HepG2 (cell line): ENCODE results near the gene GPR137. TPM values are rescaled to one million over a fixed set of nuclear protein-coding genes. Genes with fewer than 3 reads are reported as not detected.

ENCODE experiments used
- ARID5B ChIP-seq: IDR thresholded peaks from 2 replicates; pipeline ENCODE4 v1.4.0; 2020; ENCODE audit warnings: mild to moderate bottlenecking, missing genetic modification reagents
- BORCS8-MEF2B ChIP-seq: sonication (generic); formaldehyde crosslinking; IDR thresholded peaks from 2 replicates; pipeline ENCODE4 v1.8.0; 2022; ENCODE audit warnings: mild to moderate bottlenecking, missing genetic modification reagents
- MEF2D ChIP-seq: sonication (generic); formaldehyde crosslinking; IDR thresholded peaks from 2 replicates; pipeline ENCODE4 v1.5.1; 2020; ENCODE audit warnings: mild to moderate bottlenecking, missing genetic modification reagents
- NFRKB ChIP-seq: fragments of 450-650 bp; IDR thresholded peaks from 2 replicates; pipeline ENCODE4 v1.6.1; 2017
- PLRG1 ChIP-seq: fragments of 450-650 bp; conservative IDR thresholded peaks from 2 replicates; pipeline ENCODE4 v1.6.1; 2016
- YY1 ChIP-seq: IDR thresholded peaks from 2 replicates; pipeline ENCODE4 v1.6.1; 2011; ENCODE audit warnings: low read length, low read depth, moderate library complexity, mild to moderate bottlenecking; ENCODE audit not compliant: insufficient read depth, insufficient replicate concordance
- ZBTB37 ChIP-seq: sonication (generic); formaldehyde crosslinking; IDR thresholded peaks from 2 replicates; pipeline ENCODE4 v1.4.0; 2020; ENCODE audit warnings: mild to moderate bottlenecking, missing genetic modification reagents
- ZNF230 ChIP-seq: sonication (generic); formaldehyde crosslinking; IDR thresholded peaks from 2 replicates; pipeline ENCODE4 v1.4.0; 2020; ENCODE audit warnings: mild to moderate bottlenecking, missing genetic modification reagents
- ZNF281 ChIP-seq: sonication (generic); formaldehyde crosslinking; IDR thresholded peaks from 2 replicates; pipeline ENCODE4 v1.4.0; 2020; ENCODE audit warnings: missing genetic modification reagents, borderline replicate concordance
- ZNF609 ChIP-seq: sonication (generic); formaldehyde crosslinking; IDR thresholded peaks from 2 replicates; pipeline ENCODE4 v1.4.0; 2020; ENCODE audit warnings: mild to moderate bottlenecking, missing genetic modification reagents, borderline replicate concordance
- ZNF644 ChIP-seq: IDR thresholded peaks from 2 replicates; pipeline ENCODE4 v1.6.1; 2016; ENCODE audit warnings: low read depth
- ZNF720 ChIP-seq: sonication (generic); formaldehyde crosslinking; IDR thresholded peaks from 2 replicates; pipeline ENCODE4 v1.4.0; 2020; ENCODE audit warnings: missing genetic modification reagents
- ZNF737 ChIP-seq: sonication (generic); formaldehyde crosslinking; IDR thresholded peaks from 2 replicates; pipeline ENCODE4 v1.5.0; 2020; ENCODE audit warnings: missing genetic modification reagents, mild to moderate bottlenecking, borderline replicate concordance
- ZNF770 ChIP-seq: sonication (generic); formaldehyde crosslinking; IDR thresholded peaks from 2 replicates; pipeline ENCODE4 v1.5.0; 2020; ENCODE audit warnings: mild to moderate bottlenecking, missing genetic modification reagents
- polyA plus RNA-seq, 8 experiments: library from polyadenylated mRNA; depleted of rRNA in 3 of 8; stranded (reverse) in 7 of 8; unstranded in 1 of 8; fragments of >200 nt; fragmentation: Illumina TruSeq in 4 of 8; extraction: Trizol in 4 of 8; gene quantifications; 2 replicates each; pipeline versions ENCODE4 v1.2.1 to v1.2.3, GENCODE V29; 2011 to 2016; ENCODE audit warnings: low read depth in 4 of 8, missing spikeins in 1 of 8, mixed read lengths in 1 of 8; ENCODE audit not compliant: insufficient read depth in 1 of 8
- total RNA-seq, 5 experiments: library from RNA; depleted of rRNA; stranded (reverse); fragments of >200 nt; fragmentation: Illumina TruSeq; extraction: Trizol; gene quantifications; 2 replicates each; pipeline ENCODE4 v1.2.3, GENCODE V29; 2016; ENCODE audit warnings: low read depth in 1 of 5

Gene GPR137
- total and polyA plus RNA-seq, 2 of the 13 experiments (the other 11 are each of a cell fraction or from before 2014, with no cell fraction given) = 8.5 to 13.2 TPM

- TF ChIP-seq BORCS8-MEF2B (CRISPR knock-in tag) = no peak
- no peak for TF ChIP-seq ZNF644
- TF ChIP-seq ZNF737 (CRISPR knock-in tag) = no peak
- TF ChIP-seq ZNF230 (CRISPR knock-in tag) = no peak
- peak; percentile 48 for TF ChIP-seq YY1
- no peak for TF ChIP-seq MEF2D (CRISPR knock-in tag)
- TF ChIP-seq PLRG1 = no peak
- TF ChIP-seq ZNF609 (CRISPR knock-in tag) = no peak
- no peak for TF ChIP-seq ZBTB37
- no peak for TF ChIP-seq ZNF720 (CRISPR knock-in tag)
- TF ChIP-seq ZNF281 (CRISPR knock-in tag) = no peak
- TF ChIP-seq ARID5B (CRISPR knock-in tag) = no peak
- TF ChIP-seq NFRKB = no peak
- no peak for TF ChIP-seq ZNF770 (CRISPR knock-in tag)
Measured at GRCh38 chr11:64251016-64251752, 34.5 kb upstream of the GPR137 start, which contains the start of gene PLCB3 (continued).
